Stimulated activated naive CD8-positive, alpha-beta T cell treated with anti-CD3 and anti-CD28 coated beads, Interleukin-15, Interleukin-2, amounts not matched to agents 100 ng/mL and 50 ng/mL, for 24 hours (primary cell): ENCODE measurements around the gene NPDC1.
"Not testable (repeated sequence)": the region's sequence is repeated elsewhere in the genome, so short reads cannot be mapped to it uniquely, and the experiment has no call there.

Experiments
- H3K27ac Mint-ChIP-seq: one replicate; pipeline ENCODE4 v1.8.0; 2021; ENCODE audit warnings: mild to moderate bottlenecking, mixed read lengths
- H3K27me3 Mint-ChIP-seq: one replicate; pipeline ENCODE4 v1.8.0; 2021; ENCODE audit warnings: mixed read lengths
- H3K36me3 Mint-ChIP-seq: one replicate; pipeline ENCODE4 v1.8.0; 2021; ENCODE audit warnings: low read depth, mixed read lengths
- H3K4me1 Mint-ChIP-seq: one replicate; pipeline ENCODE4 v1.8.0; 2021; ENCODE audit warnings: low read depth, mixed read lengths
- H3K4me3 Mint-ChIP-seq: one replicate; pipeline ENCODE4 v1.8.0; 2021; ENCODE audit warnings: mild to moderate bottlenecking, mixed read lengths
- H3K9me3 Mint-ChIP-seq: one replicate; pipeline ENCODE4 v1.8.0; 2021; ENCODE audit warnings: mixed read lengths

NPDC1 gene

DNA sequence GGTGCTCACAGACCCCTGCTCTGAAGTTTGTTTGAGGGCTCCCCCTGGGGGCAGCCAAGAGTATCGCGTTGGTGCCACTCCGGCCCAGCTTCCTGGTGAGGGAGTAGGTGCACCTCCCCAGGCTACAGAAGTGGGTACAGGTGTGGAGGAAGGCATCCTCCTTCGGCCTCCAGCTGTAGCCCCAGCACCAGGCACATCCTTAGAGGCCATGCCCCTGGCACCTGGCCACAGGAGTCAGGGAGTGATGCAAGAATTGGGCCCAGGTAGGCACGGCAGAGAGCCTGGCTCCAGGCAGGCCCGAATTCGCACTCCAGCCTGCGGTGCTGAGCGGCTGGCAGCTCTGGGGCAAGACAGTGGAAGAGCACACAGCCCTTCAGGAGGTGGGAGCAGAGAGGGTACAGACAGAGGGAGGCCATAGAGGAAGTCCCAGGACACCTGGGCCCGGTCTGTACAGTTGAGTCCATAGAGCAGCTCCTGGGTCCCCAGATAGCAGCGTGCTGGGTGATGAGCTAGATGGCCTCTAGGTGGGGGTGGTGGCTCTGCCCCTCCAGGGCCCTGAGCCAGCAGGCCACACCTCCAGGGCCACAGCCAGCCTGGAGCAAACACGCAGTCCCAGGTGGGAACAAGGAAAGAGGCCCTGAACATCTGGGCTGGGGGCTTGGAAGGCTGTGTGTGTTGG lies 22.0 kb upstream of the NPDC1 start:
- Mint-ChIP-seq H3K27ac (no peak overlapping the region), H3K4me3 (no peak overlapping the region), H3K27me3 (no peaks in the 10 kb centered on the region), H3K36me3 (no peaks in the 10 kb centered on the region), H3K9me3 (no peaks in the 10 kb centered on the region), H3K4me1 (peaks cover 12% of the 10 kb centered on the region)

DNA sequence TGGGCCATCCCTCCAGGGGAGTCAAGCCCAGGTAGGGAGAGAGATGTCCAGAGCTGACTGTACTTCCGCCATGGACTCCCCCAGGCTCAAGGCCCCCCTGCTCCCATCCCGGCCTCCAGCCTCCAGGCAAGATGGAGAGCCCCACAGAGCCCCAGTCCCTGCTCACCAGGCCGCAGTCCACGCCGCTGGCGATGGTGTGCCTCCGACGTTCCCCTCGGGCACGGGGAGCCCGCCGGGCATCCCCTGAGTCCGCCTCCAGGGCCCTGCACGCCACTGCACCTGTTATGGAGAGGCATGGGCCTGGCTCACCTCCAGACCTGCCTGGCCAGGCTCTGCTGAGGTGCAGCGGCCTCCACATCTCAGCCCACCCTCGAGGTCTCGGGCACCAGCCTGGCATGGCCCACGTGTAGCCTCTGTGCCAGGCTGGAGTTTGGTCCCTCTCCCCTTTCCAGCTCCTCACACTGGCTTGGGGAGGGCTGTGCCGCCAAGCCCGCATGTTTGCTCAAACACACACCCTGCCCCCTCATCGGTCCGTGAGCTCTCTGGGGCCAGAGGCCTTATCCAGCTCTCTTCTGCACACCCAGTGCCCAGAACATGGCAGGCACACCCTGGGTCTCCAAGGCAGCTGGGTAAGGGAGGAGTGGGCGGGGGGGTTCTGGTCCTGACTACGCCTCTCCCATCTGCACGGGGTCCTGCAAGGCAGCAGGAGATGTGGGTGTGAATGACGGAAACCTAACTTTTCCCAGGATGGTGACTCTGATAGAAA lies 20.3 kb upstream of the NPDC1 start:
- H3K27ac Mint-ChIP-seq = no peak overlapping the region
- H3K4me1 Mint-ChIP-seq = peaks cover 11% of the 10 kb centered on the region

DNA sequence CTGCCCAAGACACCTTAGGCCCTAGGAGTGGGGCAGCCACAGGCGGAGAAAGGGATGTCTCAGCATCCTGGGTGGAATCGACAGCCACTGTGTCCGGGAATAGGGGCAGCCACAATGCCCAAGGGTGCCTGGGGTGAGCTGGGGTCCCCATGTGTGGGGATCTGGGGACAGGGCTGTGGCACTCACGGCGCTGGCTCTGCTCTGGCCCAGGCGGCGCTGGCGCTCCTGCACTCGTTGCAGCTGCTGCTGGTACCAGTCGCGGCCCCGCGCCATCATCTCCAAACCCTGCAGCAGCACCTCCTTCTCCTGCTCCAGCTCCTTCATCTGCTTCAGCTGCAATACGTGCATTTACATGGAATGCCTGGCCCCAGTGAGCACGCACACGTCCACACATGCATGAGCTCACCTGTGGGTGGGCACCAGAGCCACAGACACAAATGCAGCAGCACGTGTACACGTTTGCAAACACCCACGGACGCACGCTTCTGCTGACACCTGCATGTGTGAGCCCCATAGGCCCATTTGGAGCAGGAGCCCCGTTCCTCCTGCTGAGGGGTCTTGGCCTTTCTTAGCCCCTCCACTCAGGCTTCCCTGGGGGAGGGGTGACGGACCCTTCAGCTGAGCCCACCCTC lies 19.5 kb upstream of the NPDC1 start:
- Mint-ChIP-seq H3K27ac (no peak overlapping the region), H3K4me1 (peaks cover 5% of the 10 kb centered on the region), H3K4me3 (no peak overlapping the region), H3K27me3 (no peaks in the 10 kb centered on the region), H3K36me3 (no peaks in the 10 kb centered on the region), H3K9me3 (no peaks in the 10 kb centered on the region)

More for the DNA sequence above, 20.3 kb upstream of the NPDC1 start:
- Mint-ChIP-seq H3K27me3 (no peaks in the 10 kb centered on the region), H3K4me3 (no peak overlapping the region), H3K36me3 (no peaks in the 10 kb centered on the region), H3K9me3 (no peaks in the 10 kb centered on the region)

DNA sequence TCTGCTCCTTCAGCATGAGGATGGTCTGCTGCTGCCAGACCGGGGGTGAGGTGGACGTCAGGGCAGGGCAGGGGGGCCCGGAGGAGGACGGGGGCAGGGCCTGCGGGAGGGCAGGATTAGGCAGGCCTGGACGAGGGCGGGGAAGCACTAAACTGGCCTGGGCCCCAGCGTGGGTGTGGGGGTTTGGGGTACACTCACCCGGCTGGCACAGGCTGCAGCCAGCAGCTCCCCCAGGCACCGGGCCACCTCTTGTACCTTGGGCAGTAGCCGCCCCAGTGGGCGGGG lies 18.8 kb upstream of the NPDC1 start:
- no peaks in the 10 kb centered on the region for H3K27me3 Mint-ChIP-seq
- H3K4me1 Mint-ChIP-seq = peaks cover 5% of the 10 kb centered on the region
- no peak overlapping the region for H3K27ac Mint-ChIP-seq
- no peaks in the 10 kb centered on the region for H3K9me3 Mint-ChIP-seq
- no peak overlapping the region for H3K4me3 Mint-ChIP-seq
- H3K36me3 Mint-ChIP-seq = no peaks in the 10 kb centered on the region

DNA sequence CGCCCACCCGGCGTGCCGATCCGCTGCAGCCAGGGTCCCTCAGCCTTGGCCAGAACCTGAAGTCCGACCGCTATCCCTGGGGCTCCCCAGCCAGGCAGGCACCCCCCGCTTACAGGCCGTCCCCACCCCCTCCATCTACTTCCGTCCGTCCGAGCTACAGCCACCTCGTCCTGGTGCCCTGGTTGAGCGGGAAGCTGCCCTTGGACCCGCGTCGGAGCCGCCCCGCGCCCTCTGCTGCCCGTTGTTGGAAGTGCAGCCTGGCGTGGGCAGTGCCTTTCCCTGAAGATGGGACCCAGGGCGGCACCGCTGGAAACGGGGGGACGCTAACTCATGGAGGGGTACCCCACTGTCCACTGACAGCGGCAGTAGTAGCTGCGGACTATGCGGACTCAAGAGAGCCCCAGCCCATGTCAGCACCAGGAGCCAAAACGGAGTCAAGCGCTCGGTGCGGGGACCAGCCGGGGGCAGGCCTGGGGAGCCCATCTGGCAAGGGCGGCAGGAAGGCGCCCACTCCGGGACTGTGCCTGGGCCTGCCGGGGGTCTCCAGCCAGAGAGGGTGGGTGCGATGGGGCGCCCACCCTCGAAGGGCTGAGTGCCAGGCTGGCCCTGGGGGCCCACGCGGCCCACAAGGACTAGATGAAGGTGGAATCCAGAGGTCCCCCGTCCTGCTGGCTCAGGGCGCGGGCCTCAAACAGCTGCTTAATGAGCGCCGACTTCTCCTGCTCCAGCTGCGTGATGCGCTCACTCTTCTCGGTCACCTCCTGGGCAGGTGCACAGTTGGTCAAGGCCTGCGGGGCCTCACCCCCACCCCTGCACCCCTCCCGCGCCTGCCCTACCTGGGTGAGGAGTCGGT lies 18.3 kb upstream of the NPDC1 start:
- Mint-ChIP-seq H3K4me3 (no peak overlapping the region), H3K27me3 (no peaks in the 10 kb centered on the region), H3K4me1 (peaks cover 5% of the 10 kb centered on the region), H3K36me3 (no peaks in the 10 kb centered on the region), H3K9me3 (no peaks in the 10 kb centered on the region), H3K27ac (no peak overlapping the region)

DNA sequence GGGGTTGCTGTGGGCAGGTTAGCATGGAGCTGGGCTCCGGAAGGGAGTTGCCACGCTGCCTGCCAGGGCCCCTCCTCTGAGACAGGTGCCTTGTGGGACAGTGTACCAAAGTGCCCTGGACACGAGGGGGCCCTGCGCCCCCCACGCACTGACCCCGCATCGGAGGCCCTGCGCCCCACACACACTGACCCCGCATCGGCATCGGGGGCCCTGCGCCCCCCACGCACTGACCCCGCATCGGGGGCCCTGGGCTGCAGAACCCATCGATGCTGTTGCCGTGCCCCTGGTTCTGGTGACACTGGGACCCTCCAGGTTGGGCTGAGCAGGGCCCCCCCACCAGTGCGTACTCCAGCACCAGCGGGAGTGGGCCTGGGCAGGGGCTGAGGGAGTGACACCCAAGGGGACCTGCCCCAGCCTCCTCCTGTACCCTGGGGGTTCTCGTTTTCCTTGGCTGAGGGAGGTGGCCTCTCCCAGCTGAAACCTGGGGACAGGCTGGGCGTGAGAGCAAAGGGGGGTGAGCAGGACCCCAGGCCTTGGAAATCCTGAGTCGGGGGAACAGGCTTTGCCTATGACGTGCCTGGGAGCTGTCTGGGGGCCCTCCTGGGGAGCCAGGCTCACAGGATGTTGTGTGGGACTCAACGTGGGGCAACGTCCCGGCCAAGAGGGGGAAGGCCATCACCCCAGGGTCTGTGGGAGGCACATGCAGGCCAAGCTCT lies 17.5 kb upstream of the NPDC1 start:
- Mint-ChIP-seq H3K9me3 (no peaks in the 10 kb centered on the region), H3K27ac (no peak overlapping the region), H3K36me3 (no peaks in the 10 kb centered on the region), H3K4me3 (no peak overlapping the region), H3K4me1 (peaks cover 5% of the 10 kb centered on the region), H3K27me3 (no peaks in the 10 kb centered on the region)

DNA sequence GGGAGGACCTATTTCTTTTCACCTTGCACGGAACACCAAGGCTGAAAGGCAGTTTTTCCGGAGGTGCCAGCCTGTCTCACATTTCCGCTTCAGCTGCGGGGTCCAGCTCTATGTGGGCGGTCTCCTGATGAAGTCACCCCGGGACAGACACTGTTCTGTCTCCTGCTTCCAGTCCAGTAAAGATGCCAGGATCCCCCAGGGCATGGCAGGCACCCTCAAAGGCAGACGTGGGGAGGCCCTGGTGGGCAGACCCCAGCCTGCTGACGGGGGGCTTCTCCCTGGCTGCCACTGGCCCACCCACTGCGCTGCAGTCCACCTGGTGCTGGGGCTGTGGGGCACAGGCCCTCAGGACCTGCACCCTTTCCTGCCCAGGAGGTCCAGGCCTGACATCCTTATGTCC lies 16.8 kb upstream of the NPDC1 start:
- H3K27ac Mint-ChIP-seq, H3K36me3 Mint-ChIP-seq, H3K4me1 Mint-ChIP-seq, H3K27me3 Mint-ChIP-seq, H3K4me3 Mint-ChIP-seq, H3K9me3 Mint-ChIP-seq: not testable (repeated sequence)

DNA sequence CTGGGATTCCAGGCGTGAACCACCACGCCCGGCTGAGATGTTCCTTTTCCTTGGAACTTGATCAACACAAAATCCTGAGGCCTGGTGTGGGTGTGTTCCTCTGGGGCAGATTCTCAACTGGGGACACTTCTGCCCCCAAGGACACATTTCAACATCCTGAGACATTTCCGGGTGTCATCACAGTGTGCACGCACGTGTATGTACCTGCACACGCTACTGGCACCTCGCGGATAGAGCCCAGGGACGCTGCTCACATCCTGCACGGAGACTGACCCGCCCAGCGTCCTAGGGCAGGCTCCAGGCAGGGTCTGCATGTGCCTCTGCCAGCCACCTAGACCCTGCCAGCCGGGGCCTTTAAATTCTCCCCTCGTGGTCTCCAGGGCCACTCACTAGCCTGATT lies 16.4 kb upstream of the NPDC1 start:
- Mint-ChIP-seq H3K4me1 (no peaks in the 10 kb centered on the region), H3K9me3 (no peaks in the 10 kb centered on the region)

DNA sequence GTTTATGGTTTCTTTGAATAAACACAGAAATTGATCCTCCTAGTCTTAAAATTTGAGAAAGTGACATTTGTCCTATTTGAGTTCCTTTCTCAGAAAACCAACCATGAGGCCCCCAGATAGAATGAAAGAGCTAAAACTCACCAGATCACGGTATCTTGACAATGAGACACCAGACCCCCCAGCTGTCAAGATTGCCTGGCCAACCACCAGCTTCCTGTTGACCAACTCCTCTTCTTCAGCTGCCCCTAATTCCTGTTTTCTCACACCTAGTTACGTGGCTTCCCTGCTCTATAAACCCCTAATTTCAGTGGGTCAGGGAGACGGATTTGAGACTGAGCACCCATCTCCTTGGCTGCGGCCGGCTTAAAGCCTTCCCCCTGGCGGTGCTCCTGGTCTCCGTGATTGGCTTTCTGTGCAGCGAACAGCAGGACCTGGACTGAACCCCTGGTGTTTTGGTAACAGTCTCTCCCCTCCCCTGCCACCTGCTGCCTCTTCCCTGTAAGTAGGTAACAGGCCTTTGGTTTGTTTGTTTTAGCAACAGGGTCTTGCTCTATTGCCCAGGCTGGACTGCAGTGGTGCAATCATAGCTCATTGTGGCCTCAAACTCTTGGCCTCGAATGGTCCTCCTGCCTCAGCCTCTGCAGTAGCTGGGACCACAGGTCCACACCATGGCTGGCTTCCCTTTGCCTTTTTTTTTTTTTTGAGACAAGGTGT lies 12.7 kb upstream of the NPDC1 start:
- Mint-ChIP-seq H3K27me3 (no peaks in the 10 kb centered on the region), H3K4me3 (no peak overlapping the region), H3K36me3 (no peaks in the 10 kb centered on the region), H3K27ac (no peak overlapping the region), H3K4me1 (no peaks in the 10 kb centered on the region), H3K9me3 (no peaks in the 10 kb centered on the region)

More for the DNA sequence above, 16.4 kb upstream of the NPDC1 start:
- Mint-ChIP-seq H3K27me3 (no peaks in the 10 kb centered on the region), H3K4me3 (no peak overlapping the region), H3K36me3 (no peaks in the 10 kb centered on the region), H3K27ac (no peak overlapping the region)

DNA sequence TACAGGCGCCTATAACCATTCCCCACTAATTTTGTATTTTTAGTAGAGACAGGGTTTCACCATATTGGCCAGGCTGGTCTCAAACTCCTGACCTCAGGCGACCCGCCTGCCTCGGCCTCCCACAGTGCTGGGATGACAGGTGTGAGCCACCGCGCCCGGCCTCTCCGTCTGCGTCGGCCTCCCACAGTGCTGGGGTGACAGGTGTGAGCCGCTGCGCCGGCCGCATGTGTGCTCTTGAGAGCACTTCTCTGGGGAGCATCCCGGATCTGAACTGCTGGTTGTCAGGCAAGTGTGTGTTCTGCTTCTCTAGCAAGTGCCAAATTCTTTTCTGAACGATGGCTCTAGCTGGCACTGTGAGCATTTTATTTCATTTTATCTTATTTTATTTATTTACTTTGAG lies 11.6 kb upstream of the NPDC1 start:
- peaks cover 3% of the 10 kb centered on the region for H3K27me3 Mint-ChIP-seq
- H3K4me3 Mint-ChIP-seq = no peak overlapping the region
- no peaks in the 10 kb centered on the region for H3K4me1 Mint-ChIP-seq
- no peaks in the 10 kb centered on the region for H3K36me3 Mint-ChIP-seq
- H3K9me3 Mint-ChIP-seq = no peaks in the 10 kb centered on the region
- no peak overlapping the region for H3K27ac Mint-ChIP-seq

DNA sequence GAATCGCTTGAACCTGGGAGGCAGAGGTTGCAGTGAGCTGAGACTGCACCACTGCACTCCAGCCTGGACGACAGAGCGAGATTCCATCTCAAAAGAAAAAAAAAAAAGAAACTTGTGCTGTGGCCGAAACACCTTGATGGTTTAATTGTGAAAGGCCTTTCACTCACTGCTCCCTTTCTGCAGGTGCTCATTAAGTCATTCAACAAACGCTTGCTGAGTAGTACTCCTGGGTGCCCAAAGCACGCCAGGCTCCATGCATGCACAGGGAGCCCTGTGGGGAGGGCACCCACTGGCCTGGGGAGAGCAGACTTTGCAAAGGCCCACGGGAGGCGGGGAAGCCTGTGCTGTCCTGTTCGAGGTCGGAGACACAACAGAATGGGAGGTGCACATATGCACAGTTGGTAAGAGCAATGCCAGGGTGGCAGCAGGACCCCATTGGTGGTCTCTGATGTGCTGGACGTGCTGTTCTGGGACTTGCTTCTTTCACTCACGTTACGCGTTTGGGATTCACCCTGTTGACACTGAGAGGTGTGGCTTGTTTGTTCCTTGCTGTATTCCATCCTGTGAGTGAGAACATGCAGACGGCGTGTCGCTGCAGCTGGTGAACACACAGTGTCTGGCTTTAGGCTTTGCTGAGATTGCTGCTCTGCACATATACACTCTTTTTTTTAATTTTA lies 10.9 kb upstream of the NPDC1 start:
- H3K36me3 Mint-ChIP-seq = no peaks in the 10 kb centered on the region
- no peaks in the 10 kb centered on the region for H3K9me3 Mint-ChIP-seq
- H3K27ac Mint-ChIP-seq = no peak overlapping the region
- H3K4me1 Mint-ChIP-seq = no peaks in the 10 kb centered on the region
- no peak overlapping the region for H3K4me3 Mint-ChIP-seq
- peaks cover 6% of the 10 kb centered on the region for H3K27me3 Mint-ChIP-seq

DNA sequence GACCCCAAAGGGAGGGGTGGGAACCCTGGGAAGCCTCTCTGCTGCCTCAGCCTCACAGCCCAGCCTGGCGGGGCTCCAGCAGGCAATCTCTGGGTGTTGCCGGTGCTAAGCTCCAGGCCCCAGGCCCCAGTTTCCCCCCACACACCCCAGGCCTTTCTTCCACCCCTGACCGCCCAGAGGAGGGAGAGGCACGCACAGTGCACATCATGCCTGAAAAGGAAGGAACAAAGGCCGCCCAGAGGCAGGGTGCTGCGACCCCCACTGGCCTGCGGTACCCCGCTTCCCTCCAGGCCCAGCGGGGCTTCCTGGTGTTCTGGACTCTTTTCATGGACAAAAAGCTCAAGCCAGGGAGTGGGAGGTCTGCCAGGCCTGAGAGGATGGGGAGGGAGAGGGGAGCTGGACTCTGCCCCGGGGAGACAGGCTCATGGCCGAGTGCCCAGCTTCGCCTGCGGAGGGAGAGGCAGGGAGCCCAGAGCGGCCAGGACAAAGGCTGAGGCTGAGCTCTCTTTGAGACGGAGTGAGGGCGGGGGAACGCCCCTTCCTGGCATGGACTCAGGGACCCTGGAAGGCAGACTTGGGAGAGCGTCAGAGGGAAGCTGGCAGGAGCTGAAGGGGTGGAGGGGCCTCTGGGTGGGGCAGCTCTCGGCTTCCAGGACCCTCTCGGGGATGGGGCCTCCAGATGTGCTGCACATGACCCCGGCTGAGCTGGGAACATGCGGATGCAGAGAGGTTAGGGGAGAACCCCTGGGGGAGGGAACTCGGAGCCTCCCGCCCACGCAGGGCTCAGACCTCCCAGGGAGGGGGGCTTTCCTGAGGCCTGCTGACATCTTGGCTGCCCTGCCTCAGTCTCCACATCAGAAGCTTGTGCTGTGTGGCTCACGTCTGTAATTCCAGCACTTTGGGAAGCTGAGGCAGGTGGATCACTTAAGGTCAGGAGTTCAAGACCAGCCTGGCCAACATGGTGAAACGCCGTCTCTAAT lies 9.7 kb upstream of the NPDC1 start:
- peaks cover 6% of the 10 kb centered on the region for H3K27me3 Mint-ChIP-seq
- no peak overlapping the region for H3K4me3 Mint-ChIP-seq
- no peak overlapping the region for H3K27ac Mint-ChIP-seq
- H3K36me3 Mint-ChIP-seq = no peaks in the 10 kb centered on the region
- H3K9me3 Mint-ChIP-seq = no peaks in the 10 kb centered on the region
- no peaks in the 10 kb centered on the region for H3K4me1 Mint-ChIP-seq

DNA sequence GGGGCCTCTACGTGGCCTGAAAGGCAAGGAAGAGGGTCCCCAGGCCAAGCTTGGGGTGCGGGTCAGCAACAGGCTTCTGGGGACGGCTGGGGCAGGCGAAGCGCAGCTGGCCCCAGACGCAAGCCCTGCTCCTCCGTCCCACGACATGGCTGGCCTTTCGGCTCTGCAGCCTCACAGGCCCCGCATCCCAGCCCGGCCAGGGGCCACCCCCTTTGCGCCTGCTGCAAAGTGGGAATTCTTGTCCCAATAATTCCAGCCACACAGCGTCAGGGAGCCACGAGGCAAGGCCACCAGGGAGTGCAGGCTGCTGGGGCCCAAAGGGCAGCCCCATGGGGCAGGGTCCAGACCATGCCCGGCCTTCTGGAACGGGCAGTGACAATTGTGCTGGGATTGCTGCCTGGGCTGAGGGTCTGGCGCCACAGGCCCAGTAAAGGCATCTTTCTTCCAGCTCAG lies 9.0 kb upstream of the NPDC1 start:
- Mint-ChIP-seq H3K36me3 (no peaks in the 10 kb centered on the region), H3K27me3 (peaks cover 11% of the 10 kb centered on the region), H3K4me1 (no peaks in the 10 kb centered on the region), H3K27ac (no peak overlapping the region), H3K9me3 (no peaks in the 10 kb centered on the region), H3K4me3 (no peak overlapping the region)
